Ishikawa (cell line): ENCODE data around the gene CELA3A.

Source experiments
- CEBPB ChIP-seq: IDR thresholded peaks from 2 replicates; pipeline ENCODE4 v1.6.1; 2012
- CREB1 ChIP-seq: IDR thresholded peaks from 2 replicates; pipeline ENCODE4 v1.6.1; 2012; ENCODE audit warnings: low read depth
- EGR1 ChIP-seq: IDR thresholded peaks from 2 replicates; pipeline ENCODE4 v1.6.1; 2012
- EP300 ChIP-seq: IDR thresholded peaks from 2 replicates; pipeline ENCODE4 v1.6.1; 2012; ENCODE audit warnings: borderline replicate concordance
- NFIC ChIP-seq: IDR thresholded peaks from 2 replicates; pipeline ENCODE4 v1.6.1; 2012
- RAD21 ChIP-seq: IDR thresholded peaks from 2 replicates; pipeline ENCODE4 v1.6.1; 2012; ENCODE audit warnings: low read depth
- TAF1 ChIP-seq: IDR thresholded peaks from 2 replicates; pipeline ENCODE4 v1.6.1; 2012; ENCODE audit warnings: low read depth, mild to moderate bottlenecking
- TCF12 ChIP-seq: IDR thresholded peaks from 2 replicates; pipeline ENCODE4 v1.6.1; 2012; ENCODE audit warnings: low read depth
- YY1 ChIP-seq: IDR thresholded peaks from 2 replicates; pipeline ENCODE4 v1.6.1; 2012; ENCODE audit warnings: low read depth
- ZBTB7A ChIP-seq: IDR thresholded peaks from 2 replicates; pipeline ENCODE4 v1.6.1; 2012; ENCODE audit warnings: low read depth
- TF ChIP-seq, protein P1 (sequence below): IDR thresholded peaks from 2 replicates; pipeline ENCODE4 v1.6.1; 2012
- TF ChIP-seq, protein P2 (sequence below): IDR thresholded peaks from 2 replicates; pipeline ENCODE4 v1.6.1; 2012; ENCODE audit warnings: low read depth, mild to moderate bottlenecking

- TF ChIP-seq RAD21 (0 out of 2 replicates have a peak, but pooled peaks have one; percentile 19), EGR1 (no peak), ZBTB7A (peak; percentile 65; the same call in 1 of the 2 replicates), TCF12 (peak; percentile 96), CEBPB (no peak), TAF1 (peak; percentile 47; the same call in 1 of the 2 replicates), EP300 (peak; percentile 92), YY1 (peak; percentile 61; the same call in 1 of the 2 replicates), NFIC (peak; percentile 100), CREB1 (no peak; the same call in 1 of the 2 replicates)
- TF ChIP-seq, protein P1, sequence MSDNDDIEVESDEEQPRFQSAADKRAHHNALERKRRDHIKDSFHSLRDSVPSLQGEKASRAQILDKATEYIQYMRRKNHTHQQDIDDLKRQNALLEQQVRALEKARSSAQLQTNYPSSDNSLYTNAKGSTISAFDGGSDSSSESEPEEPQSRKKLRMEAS = peak; percentile 94
- TF ChIP-seq, protein P2, sequence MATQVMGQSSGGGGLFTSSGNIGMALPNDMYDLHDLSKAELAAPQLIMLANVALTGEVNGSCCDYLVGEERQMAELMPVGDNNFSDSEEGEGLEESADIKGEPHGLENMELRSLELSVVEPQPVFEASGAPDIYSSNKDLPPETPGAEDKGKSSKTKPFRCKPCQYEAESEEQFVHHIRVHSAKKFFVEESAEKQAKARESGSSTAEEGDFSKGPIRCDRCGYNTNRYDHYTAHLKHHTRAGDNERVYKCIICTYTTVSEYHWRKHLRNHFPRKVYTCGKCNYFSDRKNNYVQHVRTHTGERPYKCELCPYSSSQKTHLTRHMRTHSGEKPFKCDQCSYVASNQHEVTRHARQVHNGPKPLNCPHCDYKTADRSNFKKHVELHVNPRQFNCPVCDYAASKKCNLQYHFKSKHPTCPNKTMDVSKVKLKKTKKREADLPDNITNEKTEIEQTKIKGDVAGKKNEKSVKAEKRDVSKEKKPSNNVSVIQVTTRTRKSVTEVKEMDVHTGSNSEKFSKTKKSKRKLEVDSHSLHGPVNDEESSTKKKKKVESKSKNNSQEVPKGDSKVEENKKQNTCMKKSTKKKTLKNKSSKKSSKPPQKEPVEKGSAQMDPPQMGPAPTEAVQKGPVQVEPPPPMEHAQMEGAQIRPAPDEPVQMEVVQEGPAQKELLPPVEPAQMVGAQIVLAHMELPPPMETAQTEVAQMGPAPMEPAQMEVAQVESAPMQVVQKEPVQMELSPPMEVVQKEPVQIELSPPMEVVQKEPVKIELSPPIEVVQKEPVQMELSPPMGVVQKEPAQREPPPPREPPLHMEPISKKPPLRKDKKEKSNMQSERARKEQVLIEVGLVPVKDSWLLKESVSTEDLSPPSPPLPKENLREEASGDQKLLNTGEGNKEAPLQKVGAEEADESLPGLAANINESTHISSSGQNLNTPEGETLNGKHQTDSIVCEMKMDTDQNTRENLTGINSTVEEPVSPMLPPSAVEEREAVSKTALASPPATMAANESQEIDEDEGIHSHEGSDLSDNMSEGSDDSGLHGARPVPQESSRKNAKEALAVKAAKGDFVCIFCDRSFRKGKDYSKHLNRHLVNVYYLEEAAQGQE = no peak
Measured at GRCh38 chr1:21956720-21957552, 44.5 kb upstream of the CELA3A start.
